ENCODE results near the gene PDS5B.
"Not testable (repeated sequence)": the region's sequence is repeated elsewhere in the genome, so short reads cannot be mapped to it uniquely, and the experiment has no call there.

DNA sequence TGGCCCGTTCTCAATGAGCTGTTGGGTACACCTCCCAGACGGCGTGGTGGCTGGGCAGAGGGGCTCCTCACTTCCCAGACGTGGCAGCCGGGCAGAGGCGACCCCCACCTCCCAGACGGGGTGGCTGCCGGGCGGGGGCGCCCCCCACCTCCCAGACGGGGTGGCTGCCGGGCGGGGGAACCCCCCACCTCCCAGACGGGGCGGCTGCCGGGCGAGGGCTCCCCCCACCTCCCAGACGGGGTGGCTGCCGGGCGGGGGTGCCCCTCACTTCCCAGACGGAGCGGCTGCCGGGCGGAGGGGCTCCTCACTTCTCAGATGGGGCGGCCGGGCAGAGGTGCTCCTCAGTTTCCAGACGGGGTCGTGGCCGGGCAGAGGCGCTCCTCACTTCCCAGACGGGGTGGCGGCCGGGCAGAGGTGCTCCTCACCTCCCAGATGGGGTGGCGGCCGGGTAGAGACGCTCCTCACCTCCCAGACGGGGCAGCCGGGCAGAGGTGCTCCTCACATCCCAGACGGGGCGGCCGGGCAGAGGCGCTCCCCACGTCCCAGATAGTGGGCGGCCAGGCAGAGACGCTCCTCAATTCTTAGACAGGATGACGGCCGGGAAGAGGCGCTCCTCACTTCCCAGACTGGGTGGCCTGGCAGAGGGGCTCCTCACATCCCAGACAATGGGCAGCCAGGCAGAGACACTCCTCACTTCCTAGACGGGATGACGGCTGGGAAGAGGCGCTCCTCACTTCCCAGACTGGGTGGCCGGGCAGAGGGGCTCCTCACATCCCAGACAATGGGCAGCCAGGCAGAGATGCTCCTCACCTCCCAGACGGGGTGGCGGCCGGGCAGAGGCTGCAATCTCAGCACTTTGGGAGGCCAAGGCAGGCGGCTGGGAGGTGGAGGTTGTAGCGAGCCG is 135.1 kb downstream of the PDS5B start:
- not testable (repeated sequence) for TF ChIP-seq FEZF1 (tag by site-specific recombination; IDR thresholded peaks at IDR 0.05); ZNF692 (tag by site-specific recombination; IDR thresholded peaks at IDR 0.05); ZNF777 (tag by site-specific recombination; IDR thresholded peaks at IDR 0.05; ENCODE audit: borderline replicate concordance); CTCF (tag by site-specific recombination; IDR thresholded peaks at IDR 0.05); ZNF274 (IDR thresholded peaks at IDR 0.05; ENCODE audit: low read length); ZNF274 (tag by site-specific recombination; IDR thresholded peaks at IDR 0.05; ENCODE audit: borderline replicate concordance); ZNF10 (tag by site-specific recombination; IDR thresholded peaks at IDR 0.05); SP2 (tag by site-specific recombination; IDR thresholded peaks at IDR 0.05); ZFP37 (tag by site-specific recombination; IDR thresholded peaks at IDR 0.05)

Data from HEK293 (cell line).